GM21723 (cell line): ENCODE data around the gene G3BP1.
"Not testable (repeated sequence)": the region's sequence is repeated elsewhere in the genome, so short reads cannot be mapped to it uniquely, and the experiment has no call there.

Experiments
- ATAC-seq: cut with Tn5 transposase; IDR thresholded peaks from one replicate; pipeline ENCODE4 v1.9.1; 2021; ENCODE audit warnings: mild to moderate bottlenecking, moderate library complexity; ENCODE audit not compliant: unreplicated experiment

The G3BP1 gene

DNA sequence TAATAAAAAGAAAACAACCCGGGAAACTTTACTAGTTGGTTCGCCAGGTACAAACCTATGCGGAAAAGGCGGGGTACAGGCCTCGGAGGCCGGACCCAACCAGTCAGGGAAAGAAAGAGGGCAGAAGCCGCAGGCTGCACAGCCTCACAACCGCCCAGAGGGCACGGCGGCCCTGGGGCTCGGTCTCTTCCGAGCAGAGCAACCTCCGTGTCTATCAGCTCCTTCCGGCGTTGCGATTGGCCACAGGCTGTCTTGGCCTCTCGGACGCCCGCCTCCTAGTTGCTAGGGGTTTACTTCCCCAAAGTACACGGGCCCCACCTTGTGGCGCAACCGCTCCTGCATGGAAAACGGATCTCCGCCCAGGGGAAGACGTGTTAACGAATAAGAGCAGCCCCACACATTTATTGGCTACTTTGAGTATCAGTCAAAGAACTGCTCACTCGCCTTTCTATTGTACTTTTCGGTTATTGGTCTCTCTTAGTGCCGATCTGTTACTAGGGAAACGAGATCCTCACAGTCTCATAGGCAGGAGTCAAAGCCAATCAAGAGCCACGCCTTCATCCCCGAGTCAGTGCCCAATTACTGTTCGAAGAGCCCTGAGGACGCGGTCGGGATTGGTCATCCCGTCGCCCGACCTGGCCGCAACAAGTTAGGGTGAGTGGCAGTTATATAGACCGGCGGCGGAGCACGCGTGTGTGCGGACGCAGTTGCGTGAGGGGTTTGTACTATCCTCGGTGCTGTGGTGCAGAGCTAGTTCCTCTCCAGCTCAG lies at the start of gene G3BP1:
G3BP1 (plus strand) TSS at position 696 of the 770 bp plus-strand sequence. CDS start 14,667 bp downstream, outside the sequence.
- ATAC-seq: peak; percentile 81

GRCh38 chr5:151722546-151722945 lies 49.2 kb upstream of the G3BP1 start:
- no peak for ATAC-seq

DNA sequence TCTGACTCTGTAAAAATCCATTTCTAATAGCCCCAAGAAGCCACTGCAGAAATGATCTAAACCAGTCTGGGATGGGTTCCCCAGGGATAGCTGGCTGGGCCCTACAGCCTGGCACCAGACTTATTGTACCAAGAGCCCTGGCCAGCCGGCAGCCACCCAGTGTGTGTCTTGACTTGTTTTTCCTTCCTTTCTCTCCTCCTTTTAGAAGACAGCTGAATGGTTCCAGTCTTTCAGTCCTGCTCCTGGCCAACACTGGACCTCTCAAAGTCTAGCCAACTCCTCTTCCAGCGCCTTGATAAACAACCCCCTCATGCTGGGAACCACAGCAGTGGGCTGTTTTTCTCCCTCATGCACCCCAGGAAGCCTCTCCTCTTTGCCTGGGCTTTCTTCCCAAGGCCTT lies 47.4 kb upstream of the G3BP1 start:
- no peak for ATAC-seq

DNA sequence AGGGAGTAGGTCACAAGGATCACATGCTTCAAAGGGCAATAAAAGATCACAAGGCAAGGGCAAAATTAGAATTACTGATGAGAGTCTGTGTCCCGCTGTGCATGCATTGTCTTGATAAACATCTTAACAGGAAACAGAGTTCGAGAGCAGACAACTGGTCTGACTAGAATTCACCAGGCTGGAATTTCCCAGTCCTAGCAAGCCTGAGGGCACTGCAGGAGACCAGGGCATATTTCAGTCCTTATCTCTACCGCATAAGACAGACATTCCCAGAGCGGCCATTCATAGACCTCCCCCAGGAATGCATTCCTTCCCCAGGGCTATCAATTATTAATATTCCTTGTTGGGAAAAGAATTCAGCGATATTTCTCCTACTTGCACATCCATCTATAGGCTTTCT lies 42.2 kb upstream of the G3BP1 start:
- not testable (repeated sequence) for ATAC-seq

- no peak for ATAC-seq
Measured at GRCh38 chr5:151730381-151730780, 41.4 kb upstream of the G3BP1 start.

- ATAC-seq: no peak
Measured at GRCh38 chr5:151733358-151734063, 38.2 kb upstream of the G3BP1 start.

DNA sequence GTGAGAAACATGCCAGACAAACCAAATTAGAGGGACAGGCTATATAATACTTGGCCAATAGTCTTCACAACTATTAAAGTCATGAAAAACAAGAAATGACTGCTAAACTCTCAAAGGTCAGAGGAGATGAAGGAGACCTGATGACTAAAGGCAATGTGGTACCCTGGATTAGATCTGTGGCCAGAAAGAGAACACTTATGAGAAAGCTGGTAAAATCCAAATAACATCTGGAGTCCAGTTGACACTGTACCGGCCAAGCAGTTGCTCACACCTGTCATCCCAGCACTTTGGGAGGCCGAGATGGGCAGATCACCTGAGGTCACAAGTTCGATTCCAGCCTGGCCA lies 37.7 kb upstream of the G3BP1 start:
- ATAC-seq: no peak

- ATAC-seq: no peak
Measured at GRCh38 chr5:151735646-151736045, 36.1 kb upstream of the G3BP1 start.

GRCh38 chr5:151737431-151737830 lies 34.3 kb upstream of the G3BP1 start:
- no peak for ATAC-seq

- no peak for ATAC-seq
Measured at GRCh38 chr5:151738125-151738848, 33.5 kb upstream of the G3BP1 start.

DNA sequence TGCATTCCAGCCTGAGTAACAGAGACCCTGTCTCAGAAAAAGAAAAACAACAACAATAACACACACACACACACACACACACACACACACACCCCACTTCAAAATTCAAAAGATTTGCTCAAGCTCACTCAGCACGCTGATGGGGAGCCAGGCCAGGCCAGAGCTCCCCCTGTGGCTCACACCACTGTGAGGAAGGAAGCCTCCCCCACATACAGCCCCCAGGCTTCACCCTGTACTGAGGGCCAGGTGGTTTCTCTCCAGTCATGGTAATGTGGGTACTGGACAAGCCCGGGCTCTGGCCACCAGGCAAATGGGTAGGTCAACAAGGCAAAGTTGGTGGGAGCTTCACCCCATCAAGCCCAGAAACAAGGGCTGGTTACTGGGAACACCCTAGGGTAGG lies 32.4 kb upstream of the G3BP1 start:
- ATAC-seq: no peak

- ATAC-seq: no peak
Measured at GRCh38 chr5:151739939-151740335, 31.8 kb upstream of the G3BP1 start.

DNA sequence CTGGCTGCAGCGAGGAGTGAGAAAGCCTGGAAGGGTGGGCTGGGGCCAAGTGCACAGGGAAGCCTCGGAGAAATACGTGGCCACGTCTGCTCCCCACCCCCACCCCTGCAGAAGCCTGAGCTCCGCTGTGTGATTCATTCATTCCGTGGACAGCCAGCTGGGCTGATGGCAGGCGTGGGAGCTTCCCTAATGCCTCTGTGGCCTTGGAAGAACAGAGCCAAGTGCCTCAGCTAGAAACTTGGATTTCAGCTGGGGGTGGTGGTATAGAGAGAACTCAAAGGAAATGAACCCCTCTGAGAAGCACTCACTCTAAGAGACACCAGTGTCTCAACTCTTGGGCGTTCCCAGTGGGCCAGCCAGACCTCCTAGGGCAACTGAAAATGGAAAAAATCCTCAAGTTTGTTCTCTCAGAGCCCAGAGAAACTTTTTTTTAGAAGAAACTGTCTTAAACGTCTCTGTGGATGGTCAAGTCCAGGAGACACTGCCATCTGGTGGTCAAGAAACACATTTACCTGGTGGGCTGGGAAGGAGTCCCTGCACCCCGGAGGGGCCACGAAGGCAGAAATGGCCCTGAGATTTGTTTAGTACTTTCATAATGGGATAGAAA lies 31.3 kb upstream of the G3BP1 start:
- ATAC-seq: peak; percentile 69

DNA sequence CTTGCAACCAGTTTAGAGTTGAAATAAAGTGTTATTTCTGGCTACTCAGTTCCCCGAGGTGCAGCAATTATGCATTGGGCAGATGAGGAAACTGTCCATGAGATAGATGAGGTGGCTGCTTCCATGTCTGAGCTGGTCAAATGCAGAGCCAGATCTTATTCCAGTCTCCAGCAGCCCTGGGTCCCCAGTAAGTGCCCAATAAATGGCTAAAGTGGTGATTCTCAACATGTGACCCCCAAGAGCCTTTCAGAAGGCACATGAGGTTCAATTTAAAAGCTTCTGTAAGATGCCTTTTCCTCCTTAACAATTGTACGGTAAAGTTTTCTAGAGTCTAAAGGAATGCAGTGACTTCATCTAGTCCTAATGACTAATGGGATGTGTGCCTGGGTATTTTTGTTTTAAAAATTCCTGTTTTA lies 30.8 kb upstream of the G3BP1 start:
- ATAC-seq: peak; percentile 29

DNA sequence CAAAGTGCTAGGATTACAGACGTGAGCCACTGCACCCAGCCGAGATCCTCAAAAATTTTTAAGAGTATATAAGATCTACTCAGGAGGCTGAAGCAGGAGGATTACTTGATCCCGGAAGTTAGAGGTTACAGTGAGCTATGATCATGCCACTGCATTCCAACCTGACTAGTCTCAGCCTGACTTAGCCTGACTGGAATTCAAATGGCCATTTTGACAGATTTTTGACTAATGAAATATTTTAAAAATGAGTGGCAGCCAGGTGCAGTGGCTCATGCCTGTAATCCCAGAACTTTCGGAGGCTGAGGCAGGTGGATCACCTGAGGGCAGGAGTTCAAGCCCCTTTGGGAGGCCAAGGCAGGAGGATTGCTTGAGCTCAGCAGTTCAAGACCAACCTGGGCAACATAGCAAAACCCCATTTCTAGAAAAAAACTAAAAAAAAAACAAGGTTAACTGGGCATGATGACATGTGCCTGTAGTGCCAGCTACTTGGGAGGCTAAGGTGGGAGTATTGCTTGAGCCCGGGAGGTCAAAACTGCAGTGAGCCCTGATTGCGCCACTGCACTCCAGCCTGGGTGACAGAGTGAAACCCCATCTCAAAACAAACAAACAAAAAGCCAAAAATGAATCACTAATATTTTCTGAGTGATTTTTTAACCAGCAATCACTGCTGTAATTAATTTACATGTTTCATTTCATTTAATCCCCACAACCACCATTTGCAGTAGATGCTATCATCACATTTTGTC lies 29.9 kb upstream of the G3BP1 start:
- ATAC-seq: no peak

DNA sequence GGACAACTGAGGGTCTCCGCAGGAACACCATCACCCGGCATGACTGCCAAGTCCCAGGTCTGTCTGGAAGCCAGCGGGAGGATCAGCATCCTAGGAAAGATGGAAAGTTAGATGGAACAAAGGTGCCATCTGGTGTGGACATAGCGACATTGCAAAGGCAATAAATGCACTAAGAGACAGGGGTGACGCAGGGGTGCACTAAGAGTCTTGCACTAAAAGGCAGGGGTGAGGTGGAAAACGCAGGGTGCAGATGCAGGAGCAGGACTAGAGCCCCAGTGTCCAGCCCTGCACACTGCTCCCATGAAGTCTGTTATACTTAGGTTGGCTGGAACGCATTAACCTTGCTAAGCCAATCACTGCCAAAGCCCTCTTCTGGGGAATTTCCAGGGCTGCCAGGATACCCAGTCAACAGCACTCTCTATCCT lies 28.9 kb upstream of the G3BP1 start:
- ATAC-seq: no peak

DNA sequence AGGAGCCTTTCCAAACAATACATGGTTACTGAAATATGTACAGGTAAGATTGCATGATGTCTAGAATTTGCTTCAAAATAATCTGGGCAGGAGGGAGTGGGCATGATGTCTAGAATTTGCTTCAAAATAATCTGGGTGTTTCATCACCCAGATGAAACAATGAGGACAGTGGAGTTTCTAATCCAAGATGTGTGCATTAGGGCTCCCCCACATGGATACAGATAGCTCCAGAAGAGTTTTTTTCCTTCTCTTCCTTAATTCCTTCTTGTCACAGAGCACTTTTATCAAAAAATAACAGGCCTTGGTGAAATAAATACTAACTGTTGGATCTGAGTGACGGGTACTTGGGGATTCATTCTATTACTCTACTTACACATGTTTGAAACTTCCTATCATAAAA lies 28.2 kb upstream of the G3BP1 start:
- ATAC-seq: no peak

DNA sequence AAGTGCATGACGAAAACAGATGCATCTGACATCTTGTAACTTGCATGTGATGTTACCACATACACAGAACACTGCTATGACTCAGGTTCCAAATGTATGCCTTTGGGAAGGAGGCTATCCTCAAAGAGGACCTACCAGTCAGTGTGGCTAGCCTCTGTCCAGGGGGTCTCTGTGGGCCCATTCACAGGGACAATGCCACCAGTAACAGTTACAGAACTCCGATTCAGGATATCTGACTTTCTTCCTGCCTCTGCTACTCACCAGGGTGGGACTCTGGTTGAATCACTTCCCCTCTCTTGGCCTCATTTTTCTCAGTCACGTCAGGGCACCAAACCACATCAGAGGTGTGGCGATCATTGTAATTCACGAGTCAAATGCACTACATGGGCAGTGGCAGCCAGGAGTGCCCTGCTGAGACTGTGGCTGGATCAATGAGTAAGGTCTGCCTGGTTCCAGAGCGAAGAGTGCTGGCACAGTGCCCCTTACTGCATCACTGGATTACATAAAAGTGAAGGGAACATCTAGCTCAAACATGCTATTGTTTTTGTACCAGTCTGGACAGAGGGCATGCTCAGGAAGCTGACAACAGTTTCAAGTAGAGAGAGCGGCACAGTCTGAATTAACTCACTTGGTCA lies 26.6 kb upstream of the G3BP1 start:
- peak; percentile 51 for ATAC-seq

GRCh38 chr5:151750121-151750520 lies 21.6 kb upstream of the G3BP1 start:
- no peak for ATAC-seq

- ATAC-seq: no peak
Measured at GRCh38 chr5:151751091-151751490, 20.7 kb upstream of the G3BP1 start.
